GM18519 (cell line): ENCODE results near the gene FTHL17.

Experiments used
- ATAC-seq: cut with Tn5 transposase; IDR thresholded peaks from one replicate; pipeline ENCODE4 v1.9.1; 2021; ENCODE audit warnings: mild to moderate bottlenecking, moderate library complexity; ENCODE audit not compliant: unreplicated experiment, low FRiP score

The FTHL17 gene

DNA sequence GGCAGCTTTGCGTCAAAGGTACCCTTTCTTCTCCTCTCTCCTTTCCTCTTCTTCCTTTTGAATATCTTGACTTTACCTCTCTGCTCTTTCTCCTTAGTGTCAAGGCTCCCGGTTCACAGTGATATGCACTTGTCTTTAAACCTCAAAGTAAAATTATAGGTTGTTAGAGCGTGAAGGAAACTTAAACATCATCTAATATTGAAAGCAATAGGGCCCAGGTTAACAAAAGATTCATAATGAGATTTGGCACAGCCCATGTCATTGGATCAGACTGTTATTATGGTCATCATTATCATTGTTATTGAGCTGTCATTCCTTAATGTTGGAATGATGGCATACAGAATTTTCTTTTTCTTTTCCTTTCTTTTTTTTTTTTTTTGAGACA, 32.5 kb downstream of the FTHL17 start:
- no peak for ATAC-seq

DNA sequence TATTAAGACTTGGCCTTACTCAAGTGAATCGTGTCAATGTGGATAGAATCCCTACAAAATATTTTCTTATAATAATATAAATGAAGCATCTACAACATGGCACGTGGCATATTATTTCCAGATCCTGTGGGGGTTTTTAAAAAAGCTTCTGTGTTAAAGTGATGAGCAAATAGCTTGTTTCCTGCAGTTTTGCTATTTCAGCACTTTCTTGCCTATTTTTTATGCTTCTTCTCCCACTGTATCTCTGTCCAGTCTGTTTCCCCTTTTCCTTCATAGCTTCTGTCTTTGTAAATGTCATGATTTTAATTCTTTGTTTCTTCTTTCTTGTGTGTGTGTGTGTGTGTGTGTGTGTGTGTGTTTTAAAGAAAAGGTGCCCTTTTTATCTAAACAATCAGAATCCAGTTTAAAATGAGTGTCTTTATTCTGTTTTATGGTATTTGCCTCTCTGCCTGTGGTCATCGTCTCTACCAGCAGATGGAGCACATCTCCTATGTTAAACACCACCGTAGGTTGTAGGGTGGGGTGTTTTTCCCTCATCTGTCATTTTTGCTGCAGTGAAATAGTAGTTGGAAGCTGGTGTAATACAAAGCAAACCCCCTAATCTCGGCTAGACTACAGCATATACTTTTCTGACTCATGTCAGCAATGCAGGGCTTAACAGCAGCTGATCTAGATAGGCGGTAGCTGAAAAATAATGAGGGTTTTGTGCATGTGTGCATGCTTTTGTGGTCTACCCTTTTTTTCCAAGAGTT, 33.1 kb downstream of the FTHL17 start:
- peak; percentile 41 for ATAC-seq

DNA sequence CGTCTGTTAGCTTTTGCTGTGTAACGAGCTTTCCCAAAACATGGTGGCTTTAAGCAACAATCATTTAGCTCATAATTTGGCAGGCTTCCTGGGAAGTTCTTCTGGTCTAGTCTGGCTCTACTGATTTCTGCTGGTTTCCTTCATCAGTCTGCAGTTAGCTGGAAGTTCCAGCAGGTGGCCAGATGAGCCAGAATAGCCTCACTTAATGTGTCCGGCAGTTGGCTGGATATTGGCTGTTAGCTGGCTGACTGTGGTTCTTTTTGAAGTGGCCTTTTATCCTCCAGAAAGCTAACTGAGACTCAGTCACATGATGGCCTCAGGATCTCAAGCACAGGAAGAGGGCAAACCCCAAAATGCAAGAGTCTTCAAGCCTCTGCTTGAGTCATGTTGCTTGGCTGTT, 34.9 kb downstream of the FTHL17 start:
- peak; percentile 67 for ATAC-seq

DNA sequence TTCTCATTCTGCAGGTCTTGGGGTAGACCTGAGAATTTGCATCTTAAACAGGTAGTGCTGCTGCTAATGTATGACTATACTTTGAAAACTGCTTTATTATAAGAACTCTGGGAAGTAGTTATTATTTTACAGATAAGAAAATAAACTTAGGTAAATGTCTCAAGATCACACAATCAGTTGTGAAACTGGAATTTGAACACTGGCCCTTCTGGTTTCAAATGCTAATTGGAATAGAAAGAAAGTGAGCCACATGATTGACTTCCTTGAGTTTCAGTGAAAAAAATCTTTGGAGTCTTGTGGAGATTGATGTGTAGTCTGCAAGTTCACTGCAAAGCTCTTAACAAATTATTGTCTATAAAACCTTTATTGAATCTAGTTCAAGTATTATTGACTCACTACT, 44.5 kb downstream of the FTHL17 start:
- ATAC-seq, result no peak

DNA sequence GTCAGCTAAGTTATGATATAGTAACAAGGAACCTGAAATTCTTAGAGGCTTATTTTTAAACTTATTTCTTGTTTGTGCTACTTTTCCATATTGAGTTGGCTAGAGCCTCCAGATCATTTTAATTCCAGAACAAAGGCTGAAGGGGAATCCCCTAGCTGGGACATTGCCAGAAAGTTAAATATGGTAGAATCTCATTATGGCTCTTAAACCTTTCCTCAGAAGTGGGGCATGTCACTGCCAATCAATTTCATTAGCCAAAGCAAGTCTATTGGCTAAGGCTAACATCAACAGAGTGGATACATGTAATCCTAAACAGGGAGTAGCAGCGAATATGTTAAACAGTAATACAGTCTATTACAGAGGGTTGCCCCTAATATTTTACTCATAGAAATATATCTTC, 47.0 kb downstream of the FTHL17 start:
- no peak for ATAC-seq

DNA sequence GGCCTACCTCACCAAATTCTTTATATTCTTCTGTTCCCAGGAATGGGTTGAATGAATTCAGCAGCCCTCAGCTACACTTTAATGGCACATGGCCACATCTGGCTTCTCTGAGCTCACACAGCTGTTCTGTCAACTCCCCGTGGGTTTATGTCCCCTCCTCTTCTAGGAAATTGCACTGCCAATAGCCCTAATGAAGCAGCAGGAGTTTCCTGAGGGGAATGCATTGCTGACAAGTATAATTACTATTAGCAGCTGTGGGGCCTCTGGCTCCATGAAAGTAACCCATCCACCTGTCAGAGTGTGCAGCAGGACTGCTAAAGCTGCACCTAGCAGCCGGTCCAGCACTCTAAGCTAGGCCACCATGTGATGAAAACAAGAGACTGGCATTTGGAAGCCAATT, 50.3 kb downstream of the FTHL17 start:
- ATAC-seq, result no peak
